HG03108 (cell line): Measurements from ENCODE around the gene SMTNL2.
A peak's percentile ranks its signal among the peaks of the same experiment; 100 is the strongest.

ENCODE experiments used
- ATAC-seq: cut with Tn5 transposase; IDR thresholded peaks from one replicate; pipeline ENCODE4 v1.9.1; 2021; ENCODE audit warnings: moderate library complexity; ENCODE audit not compliant: unreplicated experiment

The SMTNL2 gene

DNA sequence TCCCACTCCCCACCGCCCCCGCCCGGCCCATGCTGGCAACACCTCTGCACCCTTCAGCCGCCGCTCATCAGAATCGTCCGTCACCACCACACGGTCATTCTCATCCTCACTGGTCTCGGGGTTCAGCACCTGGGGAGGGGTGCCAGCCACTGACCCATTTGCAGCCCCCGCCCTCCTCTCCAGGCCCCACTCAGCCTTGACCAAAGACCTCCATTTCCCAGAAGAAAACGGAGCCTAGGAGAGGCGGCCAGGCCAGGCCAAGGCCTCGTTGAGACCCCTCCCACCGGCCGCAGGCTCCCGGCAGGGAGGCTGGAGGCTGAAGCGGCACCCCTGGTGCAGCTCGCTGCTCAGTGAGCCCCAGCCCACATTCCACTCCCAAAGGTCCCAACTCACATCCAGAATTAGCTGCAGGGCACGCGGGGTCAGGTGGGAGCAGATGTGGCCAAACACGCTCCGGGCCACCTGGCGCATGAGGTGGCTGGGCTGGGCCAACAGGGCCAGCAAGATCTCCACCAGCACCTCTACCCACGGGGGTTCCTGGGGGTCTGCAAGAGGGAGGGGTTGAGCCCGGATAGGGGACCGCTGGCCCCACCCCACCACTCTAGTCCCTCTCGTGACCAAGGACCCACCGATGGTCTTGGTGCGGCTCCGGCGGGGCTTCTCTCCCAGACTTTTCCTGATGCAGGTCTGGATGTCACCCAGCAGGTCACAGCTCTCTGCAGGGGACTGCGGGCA lies 38.9 kb upstream of the SMTNL2 start:
- ATAC-seq, result no peak

GRCh38 chr17:4547118-4547906 lies 37.0 kb upstream of the SMTNL2 start:
- ATAC-seq, result no peak

DNA sequence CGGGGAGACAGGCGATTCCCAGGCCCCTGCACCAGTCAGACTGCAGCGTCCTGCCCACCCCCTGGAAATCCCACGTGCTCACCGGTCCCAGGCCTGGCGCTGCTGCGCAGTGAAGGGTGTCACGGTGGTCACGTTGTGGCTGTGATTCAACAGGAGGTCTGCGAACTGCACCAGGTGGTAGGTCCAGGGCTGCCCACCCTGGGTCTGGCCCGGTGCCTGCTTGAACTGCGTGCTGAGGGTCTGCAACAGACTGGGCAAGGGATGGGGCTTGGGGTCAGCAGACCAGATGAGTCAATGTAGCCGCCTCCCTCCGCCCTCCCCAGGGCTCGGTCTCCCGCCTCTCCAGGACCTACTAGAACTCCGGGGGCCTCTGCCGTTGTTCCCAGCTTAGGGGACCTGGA lies 36.3 kb upstream of the SMTNL2 start:
- ATAC-seq, result no peak

DNA sequence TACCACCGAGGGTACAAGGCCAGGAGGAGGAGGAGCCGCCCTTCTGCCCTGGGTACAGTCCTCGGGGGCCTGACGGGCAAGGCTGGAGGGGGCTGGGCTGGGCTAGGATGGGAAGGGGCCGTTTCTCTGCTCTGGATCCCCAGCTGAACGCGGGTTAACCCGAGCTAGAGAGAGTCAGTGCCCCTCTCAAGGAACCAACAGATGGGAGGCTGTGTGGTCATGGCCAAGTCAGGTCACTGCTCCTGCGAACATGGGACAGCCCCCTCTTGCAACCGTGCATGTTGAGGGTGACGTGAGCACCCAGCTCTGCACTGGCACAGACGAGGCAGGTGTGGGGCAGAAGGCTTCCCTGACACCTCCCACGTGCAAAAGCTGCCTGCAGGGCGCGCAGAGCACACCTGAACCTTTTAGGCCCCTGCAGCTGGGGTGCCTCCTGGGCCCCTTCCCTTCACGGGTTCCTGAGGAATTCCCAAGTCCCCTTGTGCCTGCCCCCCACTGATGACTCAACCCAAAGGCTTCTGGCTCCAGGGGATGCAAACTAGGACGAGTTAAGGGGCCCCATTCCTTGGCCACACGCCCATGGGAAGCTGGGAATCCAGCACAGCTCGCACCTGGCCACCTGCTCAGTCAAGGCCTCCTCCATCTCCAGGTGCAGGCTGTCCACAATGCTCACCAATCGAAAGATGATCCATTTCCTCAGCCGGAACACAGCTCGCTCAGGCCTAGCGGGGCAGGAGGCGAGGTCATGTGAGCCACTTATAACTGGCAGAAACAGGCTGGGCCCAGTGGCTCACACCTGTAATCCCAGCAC lies 35.4 kb upstream of the SMTNL2 start:
- ATAC-seq, result no peak

GRCh38 chr17:4549781-4550533 lies 34.4 kb upstream of the SMTNL2 start:
- no peak for ATAC-seq

DNA sequence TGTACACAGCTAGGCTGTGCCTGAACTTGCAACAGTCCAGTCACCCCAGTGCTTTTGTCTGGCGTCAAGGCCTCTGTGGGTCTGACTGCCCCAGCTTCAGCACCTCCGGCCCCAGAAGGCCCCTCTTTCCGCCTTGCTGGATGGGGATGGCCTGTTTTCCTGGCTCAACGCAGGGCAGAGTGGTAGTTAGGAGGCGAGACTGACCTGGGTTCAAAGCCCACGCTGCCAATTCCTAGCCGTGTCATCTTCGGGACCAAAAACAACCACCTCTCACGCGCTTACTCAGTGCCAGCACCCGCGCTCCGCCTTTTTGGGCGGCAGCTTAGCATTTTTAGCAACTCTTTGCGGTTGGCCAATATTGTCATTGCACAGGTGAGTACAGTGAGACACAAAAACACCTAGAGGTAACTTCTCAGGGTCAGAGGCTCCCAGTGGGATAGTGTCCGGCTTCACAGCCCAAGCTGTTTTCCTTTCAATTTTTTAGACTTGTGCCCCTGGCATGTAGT lies 33.7 kb upstream of the SMTNL2 start:
- ATAC-seq, result no peak

DNA sequence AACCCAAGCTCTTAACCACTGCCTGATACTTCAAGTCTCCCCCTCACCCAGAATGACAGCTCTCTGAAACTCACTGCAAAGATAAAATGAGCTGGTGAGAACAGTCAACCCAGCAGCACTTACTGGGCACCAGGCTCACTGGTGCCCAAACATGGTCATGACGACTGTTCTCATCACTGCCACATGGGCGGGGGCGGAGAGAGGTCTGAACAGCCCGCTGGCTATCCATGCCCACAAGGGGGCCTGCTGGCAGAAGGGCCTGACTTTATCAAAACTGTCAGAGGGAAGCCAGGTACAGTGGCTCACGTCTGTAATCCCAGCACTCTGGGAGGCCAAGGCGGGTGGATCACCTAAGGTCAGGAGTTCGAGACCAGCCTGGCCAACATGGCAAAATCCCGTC lies 33.2 kb upstream of the SMTNL2 start:
- ATAC-seq, result no peak

GRCh38 chr17:4551796-4552525 lies 32.4 kb upstream of the SMTNL2 start:
- ATAC-seq, result no peak

DNA sequence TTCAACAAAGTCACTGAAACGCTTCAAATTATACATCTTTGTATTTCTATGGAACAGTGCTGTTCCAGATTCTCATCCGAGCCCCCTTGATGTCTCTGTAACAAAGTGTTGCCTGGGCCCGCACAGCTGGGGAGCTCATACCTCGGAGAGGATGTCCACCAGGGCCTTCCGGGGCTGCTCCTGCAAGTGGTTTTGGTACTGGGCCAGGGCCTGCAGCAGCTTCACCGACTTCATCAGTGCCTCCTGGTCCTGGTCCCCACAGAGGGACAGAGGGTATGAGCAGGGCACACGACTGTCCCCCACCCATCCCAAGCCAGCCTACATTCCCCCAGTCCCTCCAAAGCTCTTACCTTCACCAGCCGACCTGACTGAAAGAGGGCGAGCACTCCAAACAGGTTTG lies 30.7 kb upstream of the SMTNL2 start:
- ATAC-seq, result no peak

- no peak for ATAC-seq
These were observed 29.8 kb upstream of the SMTNL2 start for GRCh38 chr17:4554441-4554996.

DNA sequence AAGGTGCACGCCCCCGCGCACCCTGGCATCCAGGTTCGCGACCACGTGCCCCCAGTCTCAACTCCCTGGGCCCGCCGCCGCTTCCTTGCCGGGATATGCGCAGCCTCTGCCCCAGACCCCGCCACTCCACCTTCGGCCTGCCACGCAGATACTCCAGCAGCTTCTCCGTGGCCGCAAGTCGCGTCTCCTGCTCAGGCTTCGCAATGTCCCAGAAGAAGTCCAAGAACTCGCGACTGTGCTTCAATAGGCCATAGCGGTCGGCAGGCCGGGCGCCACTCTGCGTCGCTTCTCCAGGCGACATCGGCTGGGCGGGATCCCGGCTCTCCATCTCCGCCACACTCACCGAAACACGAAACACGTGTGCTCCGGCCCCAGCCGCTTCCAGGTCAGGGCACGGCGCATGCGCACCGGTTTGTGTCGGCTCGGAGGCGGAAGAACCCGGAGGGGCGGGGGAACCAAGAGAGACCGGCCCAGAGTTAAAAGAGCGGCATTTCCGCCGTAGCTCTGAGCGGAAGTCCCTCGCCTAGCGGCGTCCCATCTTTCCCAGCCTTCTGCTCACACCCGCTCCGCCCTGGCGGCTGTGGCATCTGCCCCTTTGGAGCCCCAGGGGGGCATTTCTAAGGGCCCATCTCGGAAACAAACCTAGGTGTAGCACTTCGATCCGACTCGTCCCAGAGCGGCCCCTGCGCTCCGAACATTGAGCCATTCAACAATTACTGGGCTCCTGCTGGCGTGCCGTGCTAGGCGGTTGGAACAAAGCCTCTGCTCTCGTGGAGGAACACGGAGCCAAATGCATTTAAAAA lies 29.1 kb upstream of the SMTNL2 start, which contains the start of gene MYBBP1A:
Gene MYBBP1A, minus strand, starts transcription at position 388 of the 803 bp plus-strand sequence. Its CDS starts 60 bp downstream, at position 328.
- ATAC-seq, result peak; percentile 83

DNA sequence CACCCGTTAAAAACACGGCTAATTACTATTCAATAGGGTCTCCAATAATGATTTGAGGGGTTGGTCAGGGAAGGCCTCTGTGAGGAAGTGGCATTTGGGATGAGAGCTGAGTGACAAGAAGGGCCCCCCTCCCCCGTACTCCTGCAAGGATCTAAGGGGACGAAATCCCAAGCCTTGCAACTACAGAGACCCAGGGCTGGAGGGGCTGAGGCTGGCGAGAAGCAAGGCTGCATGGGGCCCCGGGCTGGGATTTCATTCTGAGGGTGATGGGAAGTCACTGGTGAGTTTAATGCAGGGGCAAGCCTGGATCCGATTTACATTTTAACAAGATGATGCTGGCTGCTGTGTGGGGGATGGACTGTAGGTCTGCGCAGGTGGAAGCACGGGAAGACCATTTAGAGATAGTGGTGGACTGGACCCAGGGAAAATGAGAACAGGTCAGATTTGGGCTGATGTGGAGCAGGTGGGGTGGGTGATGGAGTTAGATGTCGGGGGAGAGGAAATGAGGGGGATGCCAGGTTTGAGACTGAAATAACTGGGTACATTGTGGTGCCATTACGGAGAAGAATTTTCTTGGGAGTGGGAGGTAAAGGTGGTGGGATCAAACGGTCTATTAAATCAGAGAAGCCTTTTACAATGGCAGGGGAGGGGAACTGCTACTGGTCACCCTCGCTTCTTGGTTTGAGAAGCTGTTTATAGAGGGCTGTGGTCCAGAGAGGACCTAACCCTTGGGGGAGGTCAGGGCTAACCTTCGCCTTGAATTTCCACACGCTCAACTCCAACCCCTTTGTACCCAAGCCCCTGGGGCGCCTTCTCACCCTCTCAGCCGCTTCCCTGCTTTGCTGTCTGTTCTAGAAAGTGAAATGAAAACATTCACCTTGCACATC lies 28.2 kb upstream of the SMTNL2 start:
- ATAC-seq, result no peak

DNA sequence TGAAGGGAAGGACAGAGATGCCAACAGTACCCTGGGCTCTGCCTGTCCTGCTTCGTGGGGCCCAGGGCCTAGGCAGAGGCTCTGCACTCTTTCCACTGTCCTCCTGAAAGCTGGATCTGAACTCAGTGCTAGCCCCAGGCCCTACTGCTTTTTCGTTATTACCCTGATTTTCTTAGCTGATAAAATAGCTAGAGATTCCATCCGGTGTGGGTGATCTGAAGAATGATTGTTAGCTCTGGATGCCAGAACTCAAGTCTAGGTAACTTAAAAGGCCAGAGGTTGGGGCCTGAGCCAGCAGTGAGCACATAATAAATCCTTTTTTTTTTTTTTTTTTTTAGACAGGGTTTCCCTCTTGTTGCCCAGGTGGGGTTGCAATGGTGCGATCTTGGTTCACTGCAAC lies 27.3 kb upstream of the SMTNL2 start:
- no peak for ATAC-seq

DNA sequence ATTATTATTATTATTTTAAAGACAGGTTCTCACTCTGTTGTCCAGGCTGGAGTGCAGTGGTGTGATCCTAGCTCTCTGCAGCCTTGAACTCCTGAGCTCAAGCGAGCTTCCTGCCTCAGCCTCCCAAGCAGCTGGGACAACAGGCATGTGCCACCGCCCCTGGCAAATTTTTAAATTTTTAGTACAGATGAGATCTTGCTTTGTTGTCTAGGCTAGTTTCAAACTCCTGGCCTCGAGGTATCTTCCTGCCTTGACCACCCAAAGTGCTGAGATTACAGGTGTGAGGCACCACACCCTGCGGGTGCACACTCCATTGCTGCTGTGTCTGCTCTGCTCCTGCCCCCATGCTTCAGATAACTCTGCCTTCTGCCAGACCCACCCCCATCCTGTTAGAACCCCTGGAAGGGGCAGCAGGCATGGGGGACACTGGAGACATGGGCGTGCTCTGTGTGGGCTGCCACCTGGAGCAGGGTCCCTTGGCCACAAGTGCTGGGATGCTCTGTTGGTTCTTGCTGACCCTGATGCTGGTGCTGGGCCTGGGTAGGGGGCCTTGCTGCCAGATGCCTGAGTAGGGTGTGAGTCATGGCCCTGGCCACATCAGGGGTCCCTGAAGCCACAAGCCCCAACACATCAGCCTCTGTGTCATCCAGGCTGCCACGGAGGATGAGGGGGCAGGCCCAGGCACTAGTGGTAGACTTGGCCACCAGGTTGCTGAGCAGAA lies 26.5 kb upstream of the SMTNL2 start:
- ATAC-seq, result no peak

DNA sequence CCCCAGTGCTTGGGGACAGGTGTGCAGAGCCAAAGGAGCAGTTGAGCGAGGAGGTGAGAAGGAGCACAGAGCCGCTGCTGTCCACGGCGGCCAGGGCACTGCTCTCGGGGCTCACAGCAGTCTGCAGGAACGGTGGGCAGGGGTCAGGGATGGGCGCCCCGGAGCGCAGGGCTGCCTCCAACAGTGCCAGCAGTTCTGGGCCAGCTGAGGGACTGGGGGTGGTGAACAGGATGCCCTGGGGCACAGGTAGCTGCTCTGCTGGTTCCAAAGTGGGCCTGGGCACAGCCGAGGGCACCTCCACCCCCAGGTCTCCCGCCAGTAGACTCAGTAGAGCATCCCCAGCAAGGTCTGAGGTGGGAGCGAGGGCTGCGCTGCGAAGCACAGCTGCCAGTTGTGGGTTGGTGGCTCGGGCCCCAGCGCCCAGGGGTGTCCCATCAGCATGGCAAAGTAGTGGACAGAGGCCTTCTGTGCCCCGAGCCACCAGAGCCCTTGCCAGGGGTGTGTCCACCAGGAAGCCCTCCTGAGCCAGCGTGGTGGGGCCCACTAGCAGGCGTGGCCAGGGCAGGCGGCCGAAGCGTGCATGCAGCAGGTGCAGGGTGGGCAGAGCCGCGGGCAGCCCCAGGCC lies 25.9 kb upstream of the SMTNL2 start:
- ATAC-seq, result no peak

- ATAC-seq, result no peak
These were observed 25.1 kb upstream of the SMTNL2 start for GRCh38 chr17:4559139-4559791.
